Neural cell (in vitro differentiated cells): Measurements from ENCODE around the gene LRRC34. TPM values are rescaled to one million over a fixed set of nuclear protein-coding genes. Genes with fewer than 3 reads are reported as not detected.

Experiments used
- H2AFZ ChIP-seq: fragments of 200-600, 300-800 bp; sonication (generic), shearing (Covaris generic); 2 replicates; pipeline ENCODE4 v1.6.0; 2014; ENCODE audit warnings: low read depth, mild to moderate bottlenecking, antibody characterized with exemption, low read length, moderate library complexity
- H3F3A ChIP-seq: fragments of 200-600 bp; shearing (Covaris generic); 2 replicates; pipeline ENCODE4 v1.6.1; 2016; ENCODE audit warnings: mild to moderate bottlenecking, moderate library complexity, mixed read lengths, antibody characterized with exemption, low read length; ENCODE audit not compliant: insufficient read depth, poor library complexity, severe bottlenecking
- H3K27ac ChIP-seq: fragments of 200-600, 300-800 bp; sonication (generic), shearing (Covaris generic); 2 replicates; pipeline ENCODE4 v1.5.1; 2014; ENCODE audit warnings: mild to moderate bottlenecking, low read length, moderate library complexity
- H3K27me3 ChIP-seq: fragments of 300-800, 200-600 bp; sonication (generic), shearing (Covaris generic); 2 replicates; pipeline ENCODE4 v1.6.0; 2014; ENCODE audit warnings: mild to moderate bottlenecking, low read depth, low read length, moderate library complexity; ENCODE audit not compliant: insufficient read depth
- H3K36me3 ChIP-seq: fragments of 300-800, 200-600 bp; sonication (generic), shearing (Covaris generic); 2 replicates; pipeline ENCODE4 v1.5.1; 2014; ENCODE audit warnings: mild to moderate bottlenecking, antibody characterized with exemption, low read length, moderate library complexity; ENCODE audit not compliant: insufficient read depth
- H3K4me2 ChIP-seq: fragments of 300-800, 200-600 bp; sonication (generic), shearing (Covaris generic); 2 replicates; pipeline ENCODE4 v1.6.0; 2014; ENCODE audit warnings: mild to moderate bottlenecking, low read length
- H3K4me3 ChIP-seq: fragments of 300-800, 200-600 bp; sonication (generic), shearing (Covaris generic); 2 replicates; pipeline ENCODE4 v1.5.1; 2014; ENCODE audit warnings: mild to moderate bottlenecking, low read length, moderate library complexity
- H3K79me2 ChIP-seq: fragments of 200-600 bp; shearing (Covaris generic); replicated peaks from 2 replicates; pipeline ENCODE4 v1.6.0; 2014; ENCODE audit warnings: mild to moderate bottlenecking, low read length, moderate library complexity; ENCODE audit not compliant: insufficient read depth
- H3K9ac ChIP-seq: fragments of 300-800, 200-600 bp; sonication (generic), shearing (Covaris generic); 2 replicates; pipeline ENCODE4 v1.6.1; 2016; ENCODE audit warnings: mild to moderate bottlenecking, low read length, mixed read lengths
- H3K9me2 ChIP-seq: fragments of 200-600 bp; shearing (Covaris generic); 2 replicates; pipeline ENCODE4 v1.6.1; 2016; ENCODE audit warnings: mild to moderate bottlenecking, low read length, mixed read lengths; ENCODE audit not compliant: insufficient read depth
- H3K9me3 ChIP-seq: fragments of 200-600, 300-800 bp; sonication (generic), shearing (Covaris generic); 2 replicates; pipeline ENCODE4 v1.6.1; 2016; ENCODE audit warnings: mild to moderate bottlenecking, mixed run types, low read length, moderate library complexity, mixed read lengths
- H4K20me1 ChIP-seq: fragments of 200-600 bp; shearing (Covaris generic); 2 replicates; pipeline ENCODE4 v1.6.1; 2016; ENCODE audit warnings: mild to moderate bottlenecking, mixed run types; ENCODE audit not compliant: insufficient read depth
- EP300 ChIP-seq: fragments of 450-650 bp; conservative IDR thresholded peaks from 2 replicates; pipeline ENCODE4 v1.6.1; 2014; ENCODE audit warnings: antibody characterized with exemption, mild to moderate bottlenecking, moderate library complexity; ENCODE audit not compliant: poor library complexity, severe bottlenecking
- EZH2 ChIP-seq: fragments of 200-600, 300-800 bp; shearing (Covaris generic), sonication (generic); IDR thresholded peaks from 2 replicates; pipeline ENCODE4 v1.6.1; 2014; ENCODE audit warnings: antibody characterized with exemption, low read length, borderline replicate concordance, mild to moderate bottlenecking; ENCODE audit not compliant: insufficient read depth, poor library complexity, severe bottlenecking
- MXI1 ChIP-seq: fragments of 450-650 bp; conservative IDR thresholded peaks from 2 replicates; pipeline ENCODE4 v1.6.1; 2014; ENCODE audit warnings: antibody characterized with exemption, mild to moderate bottlenecking; ENCODE audit not compliant: poor library complexity, severe bottlenecking
- POLR2AphosphoS5 ChIP-seq: IDR thresholded peaks from 2 replicates; pipeline ENCODE4 v1.6.1; 2012
- RAD21 ChIP-seq: fragments of 450-650 bp; conservative IDR thresholded peaks from 2 replicates; pipeline ENCODE4 v1.6.1; 2014; ENCODE audit warnings: antibody characterized with exemption, mild to moderate bottlenecking, moderate library complexity
- SMC3 ChIP-seq: fragments of 450-650 bp; conservative IDR thresholded peaks from 2 replicates; pipeline ENCODE4 v1.6.1; 2014; ENCODE audit warnings: antibody characterized with exemption, mild to moderate bottlenecking, moderate library complexity; ENCODE audit not compliant: poor library complexity
- TAF1 ChIP-seq: IDR thresholded peaks from 2 replicates; pipeline ENCODE4 v1.6.1; 2012; ENCODE audit warnings: low read depth
- polyA plus RNA-seq: library from polyadenylated mRNA; depleted of rRNA; stranded (reverse); fragments of >200 nt; gene quantifications from 2 replicates; pipeline ENCODE4 v1.2.3, GENCODE V29; 2014
- TF ChIP-seq, protein P1 (sequence below): IDR thresholded peaks from 2 replicates; pipeline ENCODE4 v1.6.1; 2012; ENCODE audit warnings: borderline replicate concordance
- TF ChIP-seq, protein P2 (sequence below): fragments of 450-650 bp; IDR thresholded peaks from 2 replicates; pipeline ENCODE4 v1.5.1; 2014; ENCODE audit warnings: antibody characterized with exemption, mild to moderate bottlenecking, moderate library complexity; ENCODE audit not compliant: poor library complexity, severe bottlenecking

Gene LRRC34
- polyA plus RNA-seq, 1 donor from 2014 or later = 1.1 TPM

DNA sequence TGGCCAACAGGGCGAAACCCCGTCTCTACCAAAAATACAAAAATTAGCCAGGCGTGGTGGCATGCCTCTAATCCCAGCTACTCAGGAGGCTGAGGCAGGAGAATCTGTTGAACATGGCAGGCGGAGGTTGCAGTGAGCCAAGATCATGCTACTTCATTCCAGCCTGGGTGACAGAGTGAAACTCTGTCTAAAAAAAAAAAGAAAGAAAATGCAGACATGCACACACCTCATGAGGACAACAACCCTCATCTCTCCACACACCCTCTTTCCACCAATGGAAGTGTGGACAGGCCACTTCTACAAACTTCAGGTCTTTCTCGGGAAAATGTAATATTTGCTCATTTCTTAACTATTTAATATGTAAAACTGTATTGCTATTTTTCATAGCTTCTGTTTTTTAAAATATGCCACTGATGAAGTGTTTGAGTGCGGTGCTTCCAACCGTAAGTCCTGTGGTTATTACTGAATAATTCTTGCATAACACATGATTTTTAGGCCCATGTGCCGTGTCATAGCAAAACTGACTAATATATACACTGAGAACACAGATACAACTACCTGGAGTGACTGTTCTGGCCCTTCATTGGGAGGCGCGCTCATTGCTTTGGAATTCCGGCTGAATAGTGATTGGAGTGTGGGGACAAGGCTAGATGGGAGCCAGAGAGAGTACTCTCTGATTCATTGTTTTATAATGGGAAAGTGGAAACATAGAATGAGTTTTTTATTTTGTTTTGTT, 33.9 kb upstream of the LRRC34 start:
- no peak overlapping the region for H3K4me2 ChIP-seq
- no peaks in the 10 kb centered on the region for H4K20me1 ChIP-seq
- H3K9me2 ChIP-seq = no peaks in the 10 kb centered on the region
- H3K27ac ChIP-seq = no peak overlapping the region
- no peak overlapping the region for H3K9ac ChIP-seq
- no peaks in the 10 kb centered on the region for H3K36me3 ChIP-seq
- no peaks in the 10 kb centered on the region for H3F3A ChIP-seq
- no peaks in the 10 kb centered on the region for H3K79me2 ChIP-seq
- no peak overlapping the region for H3K4me3 ChIP-seq
- H2AFZ ChIP-seq = no peak overlapping the region
- no peaks in the 10 kb centered on the region for H3K27me3 ChIP-seq
- H3K9me3 ChIP-seq = no peaks in the 10 kb centered on the region
- TF ChIP-seq POLR2AphosphoS5 (no peak), RAD21 (no peak), EP300 (no peak), TAF1 (no peak)
- TF ChIP-seq, protein P1, sequence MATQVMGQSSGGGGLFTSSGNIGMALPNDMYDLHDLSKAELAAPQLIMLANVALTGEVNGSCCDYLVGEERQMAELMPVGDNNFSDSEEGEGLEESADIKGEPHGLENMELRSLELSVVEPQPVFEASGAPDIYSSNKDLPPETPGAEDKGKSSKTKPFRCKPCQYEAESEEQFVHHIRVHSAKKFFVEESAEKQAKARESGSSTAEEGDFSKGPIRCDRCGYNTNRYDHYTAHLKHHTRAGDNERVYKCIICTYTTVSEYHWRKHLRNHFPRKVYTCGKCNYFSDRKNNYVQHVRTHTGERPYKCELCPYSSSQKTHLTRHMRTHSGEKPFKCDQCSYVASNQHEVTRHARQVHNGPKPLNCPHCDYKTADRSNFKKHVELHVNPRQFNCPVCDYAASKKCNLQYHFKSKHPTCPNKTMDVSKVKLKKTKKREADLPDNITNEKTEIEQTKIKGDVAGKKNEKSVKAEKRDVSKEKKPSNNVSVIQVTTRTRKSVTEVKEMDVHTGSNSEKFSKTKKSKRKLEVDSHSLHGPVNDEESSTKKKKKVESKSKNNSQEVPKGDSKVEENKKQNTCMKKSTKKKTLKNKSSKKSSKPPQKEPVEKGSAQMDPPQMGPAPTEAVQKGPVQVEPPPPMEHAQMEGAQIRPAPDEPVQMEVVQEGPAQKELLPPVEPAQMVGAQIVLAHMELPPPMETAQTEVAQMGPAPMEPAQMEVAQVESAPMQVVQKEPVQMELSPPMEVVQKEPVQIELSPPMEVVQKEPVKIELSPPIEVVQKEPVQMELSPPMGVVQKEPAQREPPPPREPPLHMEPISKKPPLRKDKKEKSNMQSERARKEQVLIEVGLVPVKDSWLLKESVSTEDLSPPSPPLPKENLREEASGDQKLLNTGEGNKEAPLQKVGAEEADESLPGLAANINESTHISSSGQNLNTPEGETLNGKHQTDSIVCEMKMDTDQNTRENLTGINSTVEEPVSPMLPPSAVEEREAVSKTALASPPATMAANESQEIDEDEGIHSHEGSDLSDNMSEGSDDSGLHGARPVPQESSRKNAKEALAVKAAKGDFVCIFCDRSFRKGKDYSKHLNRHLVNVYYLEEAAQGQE = no peak

DNA sequence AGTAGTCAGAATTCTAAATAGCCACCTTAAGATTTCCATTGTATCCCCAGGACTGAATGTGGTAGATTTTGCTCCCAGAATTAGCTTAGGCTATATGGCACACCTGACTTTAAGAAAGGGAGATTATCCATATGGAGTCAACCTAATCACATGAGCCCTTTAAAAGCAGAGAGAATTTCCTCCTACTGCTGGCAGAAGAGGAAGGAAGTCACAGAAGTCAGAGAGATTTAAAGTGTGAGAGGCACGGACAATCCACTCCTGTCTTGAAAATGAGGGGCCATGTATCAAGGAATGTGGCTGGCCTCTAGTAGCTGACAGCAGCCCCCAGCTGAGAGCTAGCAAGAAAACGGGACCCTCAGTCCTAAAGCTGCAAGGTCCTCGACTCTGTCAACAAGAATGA, 30.3 kb upstream of the LRRC34 start:
- Histone ChIP-seq H3K27ac (no peak overlapping the region), H3K79me2 (no peaks in the 10 kb centered on the region), H3F3A (no peaks in the 10 kb centered on the region), H3K9me3 (no peaks in the 10 kb centered on the region), H4K20me1 (no peaks in the 10 kb centered on the region), H3K4me2 (no peak overlapping the region), H3K36me3 (no peaks in the 10 kb centered on the region), H3K9ac (no peak overlapping the region), H3K27me3 (no peaks in the 10 kb centered on the region), H2AFZ (no peak overlapping the region), H3K9me2 (no peaks in the 10 kb centered on the region), H3K4me3 (no peak overlapping the region)
- no peak for TF ChIP-seq POLR2AphosphoS5
- no peak for TF ChIP-seq TAF1
- TF ChIP-seq EZH2 = no peak
- TF ChIP-seq MXI1 = no peak
- TF ChIP-seq, protein P2, sequence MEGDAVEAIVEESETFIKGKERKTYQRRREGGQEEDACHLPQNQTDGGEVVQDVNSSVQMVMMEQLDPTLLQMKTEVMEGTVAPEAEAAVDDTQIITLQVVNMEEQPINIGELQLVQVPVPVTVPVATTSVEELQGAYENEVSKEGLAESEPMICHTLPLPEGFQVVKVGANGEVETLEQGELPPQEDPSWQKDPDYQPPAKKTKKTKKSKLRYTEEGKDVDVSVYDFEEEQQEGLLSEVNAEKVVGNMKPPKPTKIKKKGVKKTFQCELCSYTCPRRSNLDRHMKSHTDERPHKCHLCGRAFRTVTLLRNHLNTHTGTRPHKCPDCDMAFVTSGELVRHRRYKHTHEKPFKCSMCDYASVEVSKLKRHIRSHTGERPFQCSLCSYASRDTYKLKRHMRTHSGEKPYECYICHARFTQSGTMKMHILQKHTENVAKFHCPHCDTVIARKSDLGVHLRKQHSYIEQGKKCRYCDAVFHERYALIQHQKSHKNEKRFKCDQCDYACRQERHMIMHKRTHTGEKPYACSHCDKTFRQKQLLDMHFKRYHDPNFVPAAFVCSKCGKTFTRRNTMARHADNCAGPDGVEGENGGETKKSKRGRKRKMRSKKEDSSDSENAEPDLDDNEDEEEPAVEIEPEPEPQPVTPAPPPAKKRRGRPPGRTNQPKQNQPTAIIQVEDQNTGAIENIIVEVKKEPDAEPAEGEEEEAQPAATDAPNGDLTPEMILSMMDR = no peak
- no peak for TF ChIP-seq SMC3
